HG02852 (cell line): Measurements from ENCODE around the gene KANK3.
"Not testable (repeated sequence)": the region's sequence is repeated elsewhere in the genome, so short reads cannot be mapped to it uniquely, and the experiment has no call there.

Source experiments
- ATAC-seq: cut with Tn5 transposase; IDR thresholded peaks from one replicate; pipeline ENCODE4 v1.9.1; 2021; ENCODE audit warnings: mild to moderate bottlenecking, moderate library complexity; ENCODE audit not compliant: unreplicated experiment

Gene KANK3

DNA sequence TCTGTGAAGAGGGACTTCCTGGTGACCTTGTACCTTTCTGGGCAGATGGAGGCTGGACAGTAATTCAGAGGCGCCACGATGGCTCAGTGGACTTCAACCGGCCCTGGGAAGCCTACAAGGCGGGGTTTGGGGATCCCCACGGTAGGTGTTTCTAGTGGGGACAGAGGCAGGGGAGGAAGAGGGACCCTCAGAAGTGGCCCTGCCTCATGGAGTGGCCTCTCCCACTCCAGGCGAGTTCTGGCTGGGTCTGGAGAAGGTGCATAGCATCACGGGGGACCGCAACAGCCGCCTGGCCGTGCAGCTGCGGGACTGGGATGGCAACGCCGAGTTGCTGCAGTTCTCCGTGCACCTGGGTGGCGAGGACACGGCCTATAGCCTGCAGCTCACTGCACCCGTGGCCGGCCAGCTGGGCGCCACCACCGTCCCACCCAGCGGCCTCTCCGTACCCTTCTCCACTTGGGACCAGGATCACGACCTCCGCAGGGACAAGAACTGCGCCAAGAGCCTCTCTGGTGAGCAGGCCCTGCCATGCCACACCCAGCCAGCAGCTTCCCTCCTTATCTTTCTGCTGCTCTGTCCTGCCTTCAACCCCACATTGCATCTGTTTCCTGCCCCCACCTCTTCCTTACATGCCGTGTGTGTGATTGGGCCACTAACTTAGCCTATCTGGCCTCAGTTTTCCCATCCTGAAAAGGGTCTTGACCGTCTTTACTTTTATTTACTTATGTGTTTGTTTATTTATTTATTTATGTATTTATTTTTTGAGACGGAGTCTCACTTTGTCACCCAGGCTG lies 28.1 kb upstream of the KANK3 start:
- ATAC-seq = no peak

GRCh38 chr19:8370176-8371010 lies 27.3 kb upstream of the KANK3 start:
- ATAC-seq = no peak

- ATAC-seq = no peak
These were observed 24.4 kb upstream of the KANK3 start for GRCh38 chr19:8367327-8368001.

GRCh38 chr19:8366961-8367326 lies 23.9 kb upstream of the KANK3 start:
- no peak for ATAC-seq

GRCh38 chr19:8366121-8366581 lies 23.1 kb upstream of the KANK3 start:
- ATAC-seq = no peak

DNA sequence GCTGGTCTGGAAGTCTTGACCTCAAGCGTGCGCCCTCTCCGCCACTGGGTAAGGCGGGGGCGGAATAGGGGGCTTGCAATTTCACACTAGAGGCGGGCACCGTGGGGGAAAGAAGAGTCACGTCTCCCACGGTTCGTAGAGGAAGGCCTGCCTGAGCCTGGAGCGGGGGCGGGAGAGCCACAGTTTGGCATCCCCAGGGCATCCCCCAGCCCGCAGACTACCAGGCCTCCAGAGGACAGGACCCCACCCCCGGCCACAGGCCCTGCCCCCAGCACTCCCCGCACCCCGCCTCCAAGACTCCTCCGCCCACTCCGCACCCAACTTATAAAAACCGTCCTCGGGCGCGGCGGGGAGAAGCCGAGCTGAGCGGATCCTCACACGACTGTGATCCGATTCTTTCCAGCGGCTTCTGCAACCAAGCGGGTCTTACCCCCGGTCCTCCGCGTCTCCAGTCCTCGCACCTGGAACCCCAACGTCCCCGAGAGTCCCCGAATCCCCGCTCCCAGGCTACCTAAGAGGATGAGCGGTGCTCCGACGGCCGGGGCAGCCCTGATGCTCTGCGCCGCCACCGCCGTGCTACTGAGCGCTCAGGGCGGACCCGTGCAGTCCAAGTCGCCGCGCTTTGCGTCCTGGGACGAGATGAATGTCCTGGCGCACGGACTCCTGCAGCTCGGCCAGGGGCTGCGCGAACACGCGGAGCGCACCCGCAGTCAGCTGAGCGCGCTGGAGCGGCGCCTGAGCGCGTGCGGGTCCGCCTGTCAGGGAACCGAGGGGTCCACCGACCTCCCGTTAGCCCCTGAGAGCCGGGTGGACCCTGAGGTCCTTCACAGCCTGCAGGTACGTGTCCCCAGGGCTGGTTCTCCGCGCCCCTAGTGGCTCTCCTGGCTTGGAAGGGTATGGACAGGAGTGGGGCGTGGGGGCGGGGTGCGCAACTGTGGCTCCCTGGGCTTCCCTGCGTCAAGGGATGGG lies 21.0 kb upstream of the KANK3 start, which contains the start of gene ANGPTL4:
Gene ANGPTL4, plus strand, starts transcription at position 353 of the 969 bp plus-strand sequence. Its CDS starts 167 bp downstream, at position 520.
- ATAC-seq = no peak

DNA sequence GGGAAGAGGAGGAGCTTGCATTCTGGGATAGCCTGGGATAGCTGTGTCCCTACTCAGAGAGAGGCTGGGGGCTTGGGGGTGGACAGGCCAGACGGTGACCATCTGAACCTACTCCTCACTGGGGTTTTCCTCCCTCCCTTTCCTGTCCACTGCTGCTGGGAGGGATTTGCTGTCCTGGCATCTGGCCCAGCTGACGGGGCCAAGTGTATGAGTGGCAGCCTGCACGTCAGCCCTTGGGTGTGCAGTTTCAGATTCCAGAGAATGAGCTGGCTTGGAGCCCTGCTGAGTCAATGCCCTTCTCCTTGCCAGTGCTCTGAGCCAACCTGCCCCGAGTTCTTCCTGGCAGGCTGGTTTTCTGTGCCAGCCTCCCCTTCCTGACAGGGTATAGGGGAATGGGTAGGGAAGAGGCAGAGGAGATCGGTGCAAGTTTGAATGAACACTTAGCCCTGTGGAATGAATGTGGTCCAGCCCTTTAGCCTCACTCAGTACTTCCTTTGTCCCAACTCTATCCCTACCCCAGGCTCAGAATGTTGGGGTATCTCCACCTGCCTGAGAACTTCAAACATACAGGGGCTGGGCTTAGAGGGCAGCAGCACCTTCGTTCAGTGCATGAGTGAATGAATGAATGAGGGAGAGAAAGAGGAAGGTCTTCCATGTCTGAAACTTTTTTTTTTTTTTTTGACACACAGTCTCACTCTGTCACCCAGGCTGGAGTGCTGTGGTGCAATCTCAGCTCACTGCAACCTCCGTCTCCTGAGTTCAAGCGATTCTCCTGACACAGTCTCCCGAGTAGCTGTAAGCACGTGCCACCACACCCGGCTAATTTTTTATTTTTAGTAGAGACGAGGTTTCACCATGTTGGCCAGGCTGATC lies 19.1 kb upstream of the KANK3 start:
- ATAC-seq = no peak

DNA sequence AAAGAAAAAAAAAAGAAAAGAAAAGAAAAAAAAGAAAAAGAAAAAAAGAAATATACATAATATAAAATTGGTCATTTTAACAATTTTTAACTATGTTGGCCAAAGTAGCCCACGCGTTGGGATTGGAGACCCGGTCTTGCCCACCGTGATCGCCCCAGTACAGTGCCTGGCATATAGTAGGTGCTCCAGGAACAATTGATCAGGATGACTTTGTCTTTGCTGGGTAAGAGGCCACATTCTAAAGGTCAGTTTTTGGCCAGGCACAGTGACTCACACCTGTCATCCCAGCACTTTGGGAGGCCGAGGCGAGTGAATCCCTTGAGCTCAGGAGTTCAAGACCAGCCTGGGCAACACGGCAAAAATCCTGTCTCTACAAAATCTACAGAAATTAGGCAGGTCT lies 17.1 kb upstream of the KANK3 start:
- ATAC-seq = no peak

- ATAC-seq = no peak
These were observed 15.9 kb upstream of the KANK3 start for GRCh38 chr19:8358948-8359347.

- ATAC-seq = no peak
These were observed 14.0 kb upstream of the KANK3 start for GRCh38 chr19:8357007-8357521.

GRCh38 chr19:8355631-8356402 lies 12.8 kb upstream of the KANK3 start:
- no peak for ATAC-seq

GRCh38 chr19:8352845-8353244 lies 9.8 kb upstream of the KANK3 start:
- ATAC-seq = not testable (repeated sequence)

- ATAC-seq = no peak
These were observed 9.2 kb upstream of the KANK3 start for GRCh38 chr19:8352134-8352827.

DNA sequence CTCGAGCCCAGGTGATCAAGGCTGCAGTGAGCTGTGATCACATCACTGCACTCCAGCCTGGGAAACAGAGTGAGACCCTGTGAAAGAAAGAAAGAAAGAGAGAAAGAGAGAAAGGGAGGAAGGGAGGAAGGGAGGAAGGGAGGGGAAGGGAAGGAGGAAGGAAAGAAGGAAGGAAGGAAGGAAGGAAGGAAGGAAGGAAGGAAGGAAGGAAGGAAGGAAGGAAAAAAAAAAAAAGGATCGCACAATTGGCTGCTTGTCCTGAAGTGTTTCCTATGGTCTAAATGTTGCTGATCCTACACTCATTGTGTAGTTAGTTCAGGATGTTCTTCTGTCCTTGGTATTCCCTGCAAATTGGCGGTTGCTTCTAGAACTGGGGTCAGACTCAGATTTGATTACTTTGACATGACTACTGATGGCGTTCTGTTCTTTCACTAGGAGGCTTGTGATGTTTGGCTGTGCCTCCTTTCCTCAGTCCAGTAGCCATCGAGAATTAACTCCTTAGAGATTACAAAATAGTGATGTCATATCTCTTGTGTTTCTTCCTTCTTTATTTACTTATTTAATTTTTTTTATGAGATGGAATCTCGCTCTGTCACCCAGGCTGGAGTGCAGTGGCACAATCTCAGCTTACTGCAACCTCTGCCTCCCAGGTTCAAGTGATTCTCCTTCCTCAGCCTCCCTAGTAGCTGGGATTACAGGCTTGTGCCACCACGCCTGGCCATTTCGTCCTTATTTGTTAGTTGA lies 6.7 kb upstream of the KANK3 start:
- ATAC-seq = not testable (repeated sequence)

DNA sequence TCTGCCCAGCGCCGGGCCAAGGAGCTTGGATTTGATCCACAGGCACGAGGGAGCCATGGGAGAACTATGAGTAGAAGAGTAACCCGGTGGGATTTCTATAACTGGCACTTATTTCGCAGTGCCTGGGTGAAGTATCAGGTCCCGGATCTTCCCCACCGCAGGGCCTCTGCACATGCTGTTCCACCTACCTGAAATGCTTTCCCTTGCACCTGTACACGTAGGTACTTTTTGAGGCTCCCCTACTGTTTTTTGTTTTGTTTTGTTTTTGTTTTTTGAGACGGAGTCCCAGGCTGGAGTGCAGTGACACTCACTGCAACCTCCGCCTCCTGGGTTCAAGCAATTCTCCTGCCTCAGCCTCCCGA lies 402 bp upstream of the KANK3 start:
- ATAC-seq = no peak

DNA sequence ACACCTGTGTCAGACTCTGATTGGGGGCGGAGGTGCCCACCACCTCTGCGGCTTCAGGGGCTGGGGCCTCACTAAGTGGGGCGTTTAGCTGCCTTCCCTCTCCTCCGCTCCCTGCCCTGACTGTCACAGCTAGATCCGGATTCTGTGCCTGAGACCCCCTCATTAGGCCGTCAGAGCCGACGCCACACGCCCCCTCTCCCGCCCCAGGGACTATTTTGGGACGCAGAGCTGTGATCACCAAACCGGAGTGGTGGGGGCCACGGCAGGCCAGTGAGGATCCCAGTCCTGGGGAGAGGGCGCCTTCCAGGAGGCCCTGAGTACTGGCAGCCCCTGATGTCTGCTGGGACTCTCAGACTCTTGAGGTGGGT lies 762 bp downstream of the KANK3 start:
- ATAC-seq = no peak

DNA sequence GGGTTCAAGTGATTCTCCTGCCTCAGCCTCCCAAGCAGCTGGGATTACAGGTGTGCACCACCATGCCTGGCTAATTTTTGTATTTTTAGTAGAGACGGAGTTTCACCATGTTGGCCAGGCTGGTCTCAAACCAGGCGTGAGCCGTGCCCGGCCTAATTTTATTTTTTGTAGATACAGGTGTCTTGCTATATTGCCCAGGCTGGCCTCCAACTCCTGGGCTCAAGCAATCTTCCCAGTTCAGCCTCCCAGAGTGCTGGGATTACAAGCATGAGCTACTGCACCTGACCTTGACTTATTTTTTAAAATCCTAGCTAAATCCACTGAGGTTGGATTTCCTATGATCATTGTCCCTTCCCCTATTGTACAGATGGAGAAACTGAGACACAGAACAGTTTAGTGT lies 1.6 kb downstream of the KANK3 start:
- not testable (repeated sequence) for ATAC-seq
